HepG2 (cell line): ENCODE data around the gene CSTF3. TPM values are rescaled to one million over a fixed set of nuclear protein-coding genes. Genes with fewer than 3 reads are reported as not detected.

ENCODE experiments used
- ATAC-seq: fragments of 200-7000 bp; cut with Tn5 transposase; 3 replicates; pipeline ENCODE4 v1.9.1; 2020; ENCODE audit warnings: mild to moderate bottlenecking, moderate library complexity
- BruUV-seq: library from RNA; stranded (reverse); fragments of 400-500 nt; replicated peaks from 2 replicates; lab custom pipeline; 2021; lab: Mats Ljungman, UMichigan
- CTCF ChIA-PET: fragments of 300-600 bp; formaldehyde crosslinking; extraction: SDS; loops from one replicate; lab custom pipeline; 2021; ENCODE audit warnings: low total read pairs, inconsistent platforms, low intra/inter-chr PET ratio; lab: Yijun Ruan, JAX
- POLR2A ChIA-PET: fragments of 350-600 bp; sonication (Branson Sonifier 250); formaldehyde crosslinking; loops from one replicate; lab custom pipeline; 2020; ENCODE audit warnings: antibody characterized with exemption, inconsistent platforms; lab: Yijun Ruan, JAX
- DNase-seq: peaks from one replicate; pipeline ENCODE4 v3.0.0-alpha.2; 2015; ENCODE audit warnings: low spot score
- FAIRE-seq: peaks from 3 replicates; lab custom pipeline; 2011; peaks lifted over from hg19 to GRCh38; lab: Jason Lieb, UNC
- H2AFZ ChIP-seq: one replicate; pipeline ENCODE4 v1.6.1; 2011; ENCODE audit warnings: low read length, inconsistent platforms
- H3K27ac ChIP-seq: fragments of 300-600 bp; 3 replicates; pipeline ENCODE4 v1.8.0; 2011; ENCODE audit warnings: mixed run types, mild to moderate bottlenecking, mixed read lengths, low read length, inconsistent platforms; ENCODE audit not compliant: insufficient read depth; ENCODE audit errors: extremely low read length
- H3K27me3 ChIP-seq, 2 experiments: fragments of 200-600 bp in 1 of 2; 2 replicates in 1 of 2; 3 replicates in 1 of 2; pipeline versions ENCODE4 v1.6.0 to v1.8.0; 2011; ENCODE audit warnings: low read length in 2 of 2, mild to moderate bottlenecking in 2 of 2, moderate library complexity in 2 of 2, inconsistent platforms in 1 of 2; ENCODE audit not compliant: insufficient read depth in 2 of 2, control insufficient read depth in 1 of 2
- H3K36me3 ChIP-seq, 2 experiments: fragments of 200-600 bp in 1 of 2; replicated peaks in 1 of 2; 2 replicates in 1 of 2; 3 replicates in 1 of 2; pipeline versions ENCODE4 v1.5.1 to v1.8.0; 2011; ENCODE audit warnings: low read length in 2 of 2, inconsistent platforms in 1 of 2; ENCODE audit not compliant: insufficient read depth in 2 of 2, control insufficient read depth in 1 of 2
- H3K4me1 ChIP-seq: 2 replicates; pipeline ENCODE4 v1.5.1; 2012; ENCODE audit warnings: low read length, inconsistent platforms; ENCODE audit not compliant: insufficient read depth
- H3K4me2 ChIP-seq: 2 replicates; pipeline ENCODE4 v1.6.0; 2011; ENCODE audit warnings: low read depth, low read length, inconsistent platforms
- H3K4me3 ChIP-seq, 3 experiments: fragments of 200-600 bp in 1 of 3; sonication (generic), shearing (Covaris generic) in 1 of 3; replicated peaks in 1 of 3; 2 replicates each; pipeline ENCODE4 v1.5.1; 2011 to 2016; ENCODE audit warnings: low read length in 3 of 3, inconsistent platforms in 2 of 3, low read depth in 2 of 3, mild to moderate bottlenecking in 2 of 3, control low read depth in 1 of 3, mixed read lengths in 1 of 3; ENCODE audit not compliant: insufficient read depth in 1 of 3
- H3K79me2 ChIP-seq: one replicate; pipeline ENCODE4 v1.6.1; 2011; ENCODE audit warnings: low read length, inconsistent platforms; ENCODE audit not compliant: insufficient read depth
- H3K9ac ChIP-seq: 2 replicates; pipeline ENCODE4 v1.6.0; 2011; ENCODE audit warnings: mild to moderate bottlenecking, low read depth, low read length, inconsistent platforms; ENCODE audit not compliant: insufficient read depth
- H3K9me3 ChIP-seq: 2 replicates; pipeline ENCODE4 v1.5.1; 2012; ENCODE audit warnings: mild to moderate bottlenecking, low read length
- H4K20me1 ChIP-seq: 2 replicates; pipeline ENCODE4 v1.6.0; 2011; ENCODE audit warnings: inconsistent platforms, mild to moderate bottlenecking, low read length, moderate library complexity; ENCODE audit not compliant: insufficient read depth
- BCLAF1 ChIP-seq: fragments of 450-650 bp; IDR thresholded peaks from 2 replicates; pipeline ENCODE4 v1.6.1; 2017; ENCODE audit warnings: mild to moderate bottlenecking
- CREB1 ChIP-seq, 2 experiments: fragments of 450-650 bp in 1 of 2; IDR thresholded peaks; 2 replicates each; pipeline ENCODE4 v1.6.1; 2016 to 2017; ENCODE audit warnings: control low read depth in 1 of 2, mild to moderate bottlenecking in 1 of 2, missing compliant biosample characterization in 1 of 2, missing genetic modification characterization in 1 of 2
- ELF3 ChIP-seq: IDR thresholded peaks from 2 replicates; pipeline ENCODE4 v1.6.1; 2016; ENCODE audit warnings: missing genetic modification reagents, missing compliant biosample characterization
- HDAC1 ChIP-seq: sonication (generic); formaldehyde crosslinking; IDR thresholded peaks from 2 replicates; pipeline ENCODE4 v1.5.1; 2020; ENCODE audit warnings: mild to moderate bottlenecking, missing genetic modification reagents
- PCBP2 ChIP-seq: fragments of 200-400 bp; formaldehyde crosslinking; optimal IDR thresholded peaks from 2 replicates; pipeline ENCODE3; 2018; ENCODE audit warnings: low read length, low read depth; ENCODE audit not compliant: poor library complexity, severe bottlenecking
- RELA ChIP-seq: sonication (generic); formaldehyde crosslinking; IDR thresholded peaks from 2 replicates; pipeline ENCODE4 v1.4.0; 2020; ENCODE audit warnings: missing genetic modification reagents
- REXO4 ChIP-seq: sonication (generic); formaldehyde crosslinking; IDR thresholded peaks from 2 replicates; pipeline ENCODE4 v1.8.0; 2022; ENCODE audit warnings: missing genetic modification reagents, mild to moderate bottlenecking, borderline replicate concordance
- TOPORS ChIP-seq: sonication (generic); formaldehyde crosslinking; IDR thresholded peaks from 2 replicates; pipeline ENCODE4 v1.8.0; 2023; ENCODE audit warnings: mild to moderate bottlenecking, missing genetic modification reagents
- ZBTB2 ChIP-seq: sonication (generic); formaldehyde crosslinking; IDR thresholded peaks from 2 replicates; pipeline ENCODE4 v1.8.0; 2022; ENCODE audit warnings: low read depth, missing genetic modification reagents
- ZMYM3 ChIP-seq: sonication (generic); formaldehyde crosslinking; IDR thresholded peaks from 2 replicates; pipeline ENCODE4 v1.5.1; 2020; ENCODE audit warnings: mild to moderate bottlenecking, missing genetic modification reagents
- ZNF30 ChIP-seq: sonication (generic); formaldehyde crosslinking; IDR thresholded peaks from 2 replicates; pipeline ENCODE4 v1.5.0; 2020; ENCODE audit warnings: mild to moderate bottlenecking, missing genetic modification reagents
- ZNF326 ChIP-seq: sonication (generic); formaldehyde crosslinking; IDR thresholded peaks from 2 replicates; pipeline ENCODE4 v1.4.0; 2020; ENCODE audit warnings: missing genetic modification reagents, borderline replicate concordance
- ZNF605 ChIP-seq: sonication (generic); formaldehyde crosslinking; IDR thresholded peaks from 2 replicates; pipeline ENCODE4 v1.8.0; 2022; ENCODE audit warnings: mild to moderate bottlenecking, missing genetic modification reagents
- ZNF687 ChIP-seq: sonication (generic); formaldehyde crosslinking; IDR thresholded peaks from 2 replicates; pipeline ENCODE4 v1.5.1; 2020; ENCODE audit warnings: mild to moderate bottlenecking, missing genetic modification reagents, moderate library complexity
- WGBS: methylation state at CpG from one replicate; pipeline ENCODE4 v1.1.6; 2017; ENCODE audit warnings: low lambda C conversion rate; 5-methylcytosine and 5-hydroxymethylcytosine counted together
- in situ Hi-C: cut with HindIII; loops from 2 replicates; pipeline ENCODE4 v1.10.0; 2017; ENCODE audit warnings: low pct_unique_long_range_greater_than_20kb; ENCODE audit not compliant: extremely low pct_ligation_motif_present
- intact Hi-C: fragments of 100-400 bp; cut with micrococcal nuclease; formaldehyde crosslinking; loops from one replicate; pipeline ENCODE4 v1.10.0; 2022; ENCODE audit not compliant: unreplicated experiment
- polyA plus RNA-seq, 8 experiments: library from polyadenylated mRNA; depleted of rRNA in 3 of 8; stranded (reverse) in 7 of 8; unstranded in 1 of 8; fragments of >200 nt; fragmentation: Illumina TruSeq in 4 of 8; extraction: Trizol in 4 of 8; gene quantifications; 2 replicates each; pipeline versions ENCODE4 v1.2.1 to v1.2.3, GENCODE V29; 2011 to 2016; ENCODE audit warnings: low read depth in 4 of 8, missing spikeins in 1 of 8, mixed read lengths in 1 of 8; ENCODE audit not compliant: insufficient read depth in 1 of 8
- total RNA-seq, 5 experiments: library from RNA; depleted of rRNA; stranded (reverse); fragments of >200 nt; fragmentation: Illumina TruSeq; extraction: Trizol; gene quantifications; 2 replicates each; pipeline ENCODE4 v1.2.3, GENCODE V29; 2016; ENCODE audit warnings: low read depth in 1 of 5

Gene CSTF3
- total and polyA plus RNA-seq, 2 of the 13 experiments (the other 11 are each of a cell fraction or from before 2014, with no cell fraction given), result 21.5 to 43.6 TPM

DNA sequence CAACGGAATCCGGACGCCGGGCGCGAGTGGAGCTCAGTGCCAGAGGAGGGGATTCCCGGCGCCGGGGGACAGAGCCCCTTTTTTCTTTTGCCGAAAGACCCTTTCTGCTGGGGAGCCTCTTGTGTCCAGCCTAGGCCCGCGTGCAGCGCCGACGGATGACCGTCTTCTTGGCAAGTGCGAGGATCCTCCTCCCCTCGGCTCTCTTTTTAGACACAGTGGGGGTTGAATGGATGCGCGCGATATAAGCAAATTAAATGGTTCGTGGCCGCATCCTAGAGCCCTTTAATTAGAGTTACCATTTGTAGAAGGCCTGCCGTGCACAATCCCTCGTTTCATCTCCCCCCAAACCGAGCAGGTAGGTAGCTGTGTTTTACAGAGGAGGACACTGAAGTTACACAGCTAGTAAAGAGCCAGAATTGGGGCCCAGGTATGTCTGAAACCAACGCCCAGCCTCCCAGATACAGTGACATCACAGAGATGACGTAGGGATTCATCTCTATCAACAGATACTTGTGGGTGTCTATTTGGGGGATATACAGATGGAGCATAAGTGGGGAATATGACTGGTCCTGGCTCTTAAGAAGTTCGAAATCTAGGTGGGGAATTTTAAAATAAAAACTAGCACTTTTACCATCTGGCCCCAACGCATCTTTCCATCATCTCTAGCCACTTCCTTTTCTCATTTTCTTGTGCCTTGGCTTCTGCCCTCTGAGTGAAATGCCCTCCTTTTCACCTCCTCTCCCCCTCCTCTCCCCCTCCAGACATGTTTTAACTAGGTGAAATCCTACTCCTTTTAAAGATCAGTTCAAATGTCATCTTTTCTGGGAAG, 121.0 kb downstream of the CSTF3 start:
- Histone ChIP-seq H3K79me2 (no peaks in the 10 kb centered on the region), H3K9ac (peak overlapping the region; percentile 91), H3K9me3 (no peaks in the 10 kb centered on the region), H2AFZ (no peak overlapping the region), H3K4me1 (peaks cover 44% of the 10 kb centered on the region), H3K4me2 (peak overlapping the region; percentile 85), H4K20me1 (no peaks in the 10 kb centered on the region), H3K36me3 (no peaks in the 10 kb centered on the region; a peak in 1 of 5 replicates), H3K4me3 (peak overlapping the region; percentile 74 to 90 (median 78)), H3K27ac (peak overlapping the region; percentile 97), H3K27me3 (no peaks in the 10 kb centered on the region)
- ChIA-PET POLR2A (interaction anchor here (0.9 to 3.2 kb wide), 5 partner anchors 8 to 26 kb away, joined by 4 to 65 read pairs (median 7); partner anchors contain the start of gene DEPDC7), CTCF (no interaction called here)
- TSS peak; percentile 48 for BruUV-seq
- in situ Hi-C loops (no loop called here), intact Hi-C loops (no loop called here)
- WGBS, result 14% methylated on average over 15 of the region's 30 CpGs
- DNase-seq (no peak), ATAC-seq (no peak; the same call in 2 of the 3 replicates), FAIRE-seq (no peak)
- TF ChIP-seq BCLAF1 (no peak), TOPORS (CRISPR knock-in tag) (no peak), ELF3 (CRISPR knock-in tag) (no peak), ZNF605 (CRISPR knock-in tag) (no peak; the same call in 1 of the 2 replicates), ZNF687 (CRISPR knock-in tag) (peak; percentile 42), CREB1 (IDR thresholded peaks at IDR 0.05) (peak; percentile 61; the same call in 1 of the 2 replicates), CREB1 (CRISPR knock-in tag; IDR thresholded peaks at IDR 0.05) (no peak), RELA (CRISPR knock-in tag) (no peak), PCBP2 (no peak), ZBTB2 (CRISPR knock-in tag) (no peak), HDAC1 (no peak), REXO4 (CRISPR knock-in tag) (no peak), ZNF326 (CRISPR knock-in tag) (no peak), ZNF30 (CRISPR knock-in tag) (no peak), ZMYM3 (CRISPR knock-in tag) (no peak)
